PFSK-1 (cell line): ENCODE measurements around the gene ARPC4.

Source experiments
- FOXP2 ChIP-seq: optimal IDR thresholded peaks from 2 replicates; pipeline ENCODE3; 2011; ENCODE audit warnings: borderline replicate concordance, control low read depth, inconsistent platforms; ENCODE audit not compliant: insufficient read depth; ENCODE audit errors: extremely low read length, extremely low read depth
- POLR2AphosphoS5 ChIP-seq: IDR thresholded peaks from 2 replicates; pipeline ENCODE4 v1.6.1; 2012; ENCODE audit warnings: low read depth, mild to moderate bottlenecking, control low read depth, low read length, moderate library complexity
- REST ChIP-seq, 2 experiments: IDR thresholded peaks; 2 replicates each; pipeline versions ENCODE4 v1.6.1 to v1.8.0; 2011 to 2012; ENCODE audit warnings: low read depth in 2 of 2, low read length in 2 of 2, control low read depth in 1 of 2, inconsistent platforms in 1 of 2, mild to moderate bottlenecking in 1 of 2, moderate library complexity in 1 of 2; ENCODE audit not compliant: insufficient read depth in 1 of 2
- SIN3A ChIP-seq: IDR thresholded peaks from 2 replicates; pipeline ENCODE4 v1.6.1; 2012; ENCODE audit warnings: mild to moderate bottlenecking, low read length, moderate library complexity, borderline replicate concordance; ENCODE audit not compliant: insufficient read depth
- TAF1 ChIP-seq: IDR thresholded peaks from 2 replicates; pipeline ENCODE4 v1.6.1; 2012; ENCODE audit warnings: low read length, control low read depth, borderline replicate concordance; ENCODE audit not compliant: insufficient read depth

GRCh38 chr3:9750556-9751411 lies 42.1 kb upstream of the ARPC4 start:
- no peak for TF ChIP-seq POLR2AphosphoS5
- no peak for TF ChIP-seq REST (IDR thresholded peaks at IDR 0.05; ENCODE audit: insufficient read depth in 1 of 2, low read depth in 2 of 2, low read length in 2 of 2)
- no peak for TF ChIP-seq SIN3A
- TF ChIP-seq TAF1, result no peak
- no peak for TF ChIP-seq FOXP2
